SK-N-MC (cell line): ENCODE measurements around the gene FSTL4.

Experiments used
- EZH2 ChIP-seq: fragments of 200-600 bp; sonication (generic); IDR thresholded peaks from one replicate; pipeline ENCODE4 v1.6.1; 2017; ENCODE audit warnings: antibody characterized with exemption
- POLR2AphosphoS5 ChIP-seq: IDR thresholded peaks from 2 replicates; pipeline ENCODE4 v1.6.1; 2012; ENCODE audit warnings: mild to moderate bottlenecking, low read depth, low read length, borderline replicate concordance

DNA sequence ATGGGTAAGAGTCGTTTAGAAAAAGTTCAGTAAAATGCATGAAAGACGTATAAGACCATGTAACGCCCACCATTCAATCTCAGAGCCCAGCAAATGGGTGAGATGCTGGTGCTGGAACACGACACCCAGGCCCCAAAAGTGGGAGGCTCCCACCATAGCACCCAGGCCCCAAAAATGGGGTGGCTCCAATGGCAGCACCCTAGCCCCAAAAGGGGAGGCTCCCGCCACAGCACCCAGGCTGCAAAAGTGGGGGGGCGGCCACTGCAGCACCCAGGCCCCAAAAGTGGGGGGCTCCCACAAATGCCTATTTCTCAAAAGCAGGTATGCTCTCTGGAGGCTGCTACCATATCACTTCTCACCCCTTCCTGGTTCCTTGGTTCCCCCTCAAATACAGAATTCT is 12.7 kb downstream of the FSTL4 start:
- no peak for TF ChIP-seq POLR2AphosphoS5
- no peak for TF ChIP-seq EZH2
